CD14-positive monocyte (primary cell): ENCODE data around the gene RCOR1. TPM values are rescaled to one million over a fixed set of nuclear protein-coding genes. Genes with fewer than 3 reads are reported as not detected.
A peak's percentile ranks its signal among the peaks of the same experiment; 100 is the strongest.

ENCODE experiments used
- DNase-seq, 3 donors: peaks; one replicate each; pipeline ENCODE4 v3.0.0-alpha.2; 2011 to 2022
- H2AFZ ChIP-seq: 2 replicates; pipeline ENCODE4 v1.6.0; 2012; ENCODE audit warnings: mild to moderate bottlenecking, low read depth, low read length, inconsistent platforms; ENCODE audit not compliant: insufficient read depth, poor library complexity, severe bottlenecking
- H3K27ac ChIP-seq, 2 donors: 1 replicate in 1 of 2; 2 replicates in 1 of 2; pipeline ENCODE4 v1.5.1; 2012 to 2013; ENCODE audit warnings: low read length in 2 of 2, control low read depth in 1 of 2, inconsistent platforms in 1 of 2, low read depth in 1 of 2, mild to moderate bottlenecking in 1 of 2
- H3K27me3 ChIP-seq, 2 donors: one replicate each; pipeline versions ENCODE4 v1.6.0 to v1.6.1; 2011 to 2013; ENCODE audit warnings: low read length in 2 of 2; ENCODE audit not compliant: control insufficient read depth in 2 of 2, insufficient read depth in 2 of 2
- H3K36me3 ChIP-seq, 2 donors: replicated peaks in 1 of 2; 1 replicate in 1 of 2; 2 replicates in 1 of 2; pipeline versions ENCODE4 v1.5.1 to v1.6.1; 2012 to 2013; ENCODE audit warnings: low read length in 2 of 2, control low read depth in 1 of 2, inconsistent platforms in 1 of 2, mild to moderate bottlenecking in 1 of 2; ENCODE audit not compliant: insufficient read depth in 2 of 2, control insufficient read depth in 1 of 2
- H3K4me1 ChIP-seq, 2 donors: 1 replicate in 1 of 2; 2 replicates in 1 of 2; pipeline versions ENCODE4 v1.5.1 to v1.6.1; 2012 to 2013; ENCODE audit warnings: low read length in 2 of 2, control low read depth in 1 of 2, inconsistent platforms in 1 of 2, mild to moderate bottlenecking in 1 of 2, moderate library complexity in 1 of 2; ENCODE audit not compliant: insufficient read depth in 2 of 2, control insufficient read depth in 1 of 2
- H3K4me2 ChIP-seq: replicated peaks from 2 replicates; pipeline ENCODE3; 2012; ENCODE audit warnings: low read length, moderate library complexity, mild to moderate bottlenecking; ENCODE audit not compliant: poor library complexity, severe bottlenecking; ENCODE audit errors: extremely low read depth
- H3K4me3 ChIP-seq, 3 experiments: fragments of 200-600 bp in 1 of 3; sonication (generic) in 1 of 3; replicated peaks in 1 of 3; 1 replicate in 2 of 3; 2 replicates in 1 of 3; pipeline ENCODE4 v1.5.1; 2011 to 2013; ENCODE audit warnings: low read length in 3 of 3, mild to moderate bottlenecking in 3 of 3, control low read depth in 2 of 3, low read depth in 2 of 3, inconsistent platforms in 1 of 3, moderate library complexity in 1 of 3
- H3K79me2 ChIP-seq: 2 replicates; pipeline ENCODE4 v1.6.0; 2012; ENCODE audit warnings: mild to moderate bottlenecking, control low read depth, inconsistent platforms, low read length, moderate library complexity; ENCODE audit not compliant: insufficient read depth
- H3K9ac ChIP-seq: 2 replicates; pipeline ENCODE4 v1.6.0; 2017; ENCODE audit warnings: low read length, mild to moderate bottlenecking; ENCODE audit not compliant: insufficient read depth, poor library complexity, severe bottlenecking
- H3K9me3 ChIP-seq, 2 donors: replicated peaks in 1 of 2; 1 replicate in 1 of 2; 2 replicates in 1 of 2; pipeline versions ENCODE4 v1.5.1 to v1.6.1; 2012 to 2013; ENCODE audit warnings: low read length in 2 of 2, control low read depth in 1 of 2; ENCODE audit not compliant: control insufficient read depth in 1 of 2, insufficient read depth in 1 of 2
- H4K20me1 ChIP-seq: 2 replicates; pipeline ENCODE4 v1.6.0; 2012; ENCODE audit warnings: mild to moderate bottlenecking, low read length, control low read depth, moderate library complexity; ENCODE audit not compliant: insufficient read depth
- H3K27ac Mint-ChIP-seq, 7 donors: one replicate each; pipeline ENCODE4 v1.8.0; 2020; ENCODE audit warnings: mild to moderate bottlenecking in 7 of 7, mixed read lengths in 7 of 7, moderate library complexity in 6 of 7, inconsistent platforms in 2 of 7
- H3K27me3 Mint-ChIP-seq, 3 donors: one replicate each; pipeline ENCODE4 v1.8.0; 2021 to 2022; ENCODE audit warnings: low read depth in 3 of 3, mild to moderate bottlenecking in 3 of 3, mixed read lengths in 3 of 3, moderate library complexity in 3 of 3, inconsistent platforms in 1 of 3
- H3K36me3 Mint-ChIP-seq, 2 donors: one replicate each; pipeline ENCODE4 v1.8.0; 2020; ENCODE audit warnings: mixed read lengths in 2 of 2, inconsistent platforms in 1 of 2, mild to moderate bottlenecking in 1 of 2
- H3K4me1 Mint-ChIP-seq: one replicate; pipeline ENCODE4 v1.8.0; 2020; ENCODE audit warnings: mild to moderate bottlenecking, mixed read lengths
- H3K4me3 Mint-ChIP-seq, 2 donors: one replicate each; pipeline ENCODE4 v1.8.0; 2020; ENCODE audit warnings: mild to moderate bottlenecking in 2 of 2, mixed read lengths in 2 of 2, moderate library complexity in 1 of 2
- H3K9me3 Mint-ChIP-seq, 7 donors: one replicate each; pipeline ENCODE4 v1.8.0; 2020 to 2022; ENCODE audit warnings: mixed read lengths in 7 of 7, mild to moderate bottlenecking in 6 of 7, moderate library complexity in 6 of 7, inconsistent platforms in 2 of 7
- CTCF ChIP-seq: fragments of 200-600 bp; IDR thresholded peaks from one replicate; pipeline ENCODE4 v1.8.0; 2022; ENCODE audit warnings: antibody characterized with exemption, mild to moderate bottlenecking
- WGBS: methylation state at CpG from one replicate; pipeline ENCODE4 v1.1.5; 2013; ENCODE audit warnings: missing lambda C conversion rate; ENCODE audit not compliant: insufficient coverage; 5-methylcytosine and 5-hydroxymethylcytosine counted together
- intact Hi-C, 2 donors: fragments of 100-400 bp; cut with micrococcal nuclease; formaldehyde crosslinking; loops; one replicate each; pipeline versions ENCODE4 v1.15.0 to v1.15.1; 2023
- polyA minus RNA-seq: library from RNA; depleted of rRNA, polyadenylated mRNA; stranded (reverse); fragments of >200 nt; gene quantifications from 2 replicates; pipeline ENCODE4 v1.2.3, GENCODE V29; 2012
- polyA plus RNA-seq, 3 donors: library from polyadenylated mRNA; depleted of rRNA in 1 of 3; unstranded in 2 of 3; stranded (reverse) in 1 of 3; fragments of 300-500 nt in 2 of 3; fragments of >200 nt in 1 of 3; fragmentation: Illumina TruSeq in 2 of 3; gene quantifications; 1 replicate in 2 of 3; 2 replicates in 1 of 3; pipeline ENCODE4 v1.2.3, GENCODE V29; 2012 to 2021
- total RNA-seq, 12 experiments: library from RNA in 1 of 12; stranded (reverse) in 1 of 12; fragments of 120-200 nt in 1 of 12; gene quantifications; one replicate each; pipeline ENCODE4 v1.2.4 and lab custom pipeline; 2013 to 2026; ENCODE audit warnings: mixed read lengths in 6 of 12, inconsistent platforms in 1 of 12

Gene RCOR1
- 26.3 TPM for total RNA-seq (2013)
- polyA plus RNA-seq (10 to 100 TPM in 1 of 3 donors, 1 to 10 TPM in 2; 2.1 to 36.6 (median 2.3) TPM), polyA minus RNA-seq (19.7 and 22.6 TPM in 2 replicates), total RNA-seq (lab: John Stamatoyannopoulos, UW) (80.5 to 277 (median 150) reads per million in 11 experiments)

DNA sequence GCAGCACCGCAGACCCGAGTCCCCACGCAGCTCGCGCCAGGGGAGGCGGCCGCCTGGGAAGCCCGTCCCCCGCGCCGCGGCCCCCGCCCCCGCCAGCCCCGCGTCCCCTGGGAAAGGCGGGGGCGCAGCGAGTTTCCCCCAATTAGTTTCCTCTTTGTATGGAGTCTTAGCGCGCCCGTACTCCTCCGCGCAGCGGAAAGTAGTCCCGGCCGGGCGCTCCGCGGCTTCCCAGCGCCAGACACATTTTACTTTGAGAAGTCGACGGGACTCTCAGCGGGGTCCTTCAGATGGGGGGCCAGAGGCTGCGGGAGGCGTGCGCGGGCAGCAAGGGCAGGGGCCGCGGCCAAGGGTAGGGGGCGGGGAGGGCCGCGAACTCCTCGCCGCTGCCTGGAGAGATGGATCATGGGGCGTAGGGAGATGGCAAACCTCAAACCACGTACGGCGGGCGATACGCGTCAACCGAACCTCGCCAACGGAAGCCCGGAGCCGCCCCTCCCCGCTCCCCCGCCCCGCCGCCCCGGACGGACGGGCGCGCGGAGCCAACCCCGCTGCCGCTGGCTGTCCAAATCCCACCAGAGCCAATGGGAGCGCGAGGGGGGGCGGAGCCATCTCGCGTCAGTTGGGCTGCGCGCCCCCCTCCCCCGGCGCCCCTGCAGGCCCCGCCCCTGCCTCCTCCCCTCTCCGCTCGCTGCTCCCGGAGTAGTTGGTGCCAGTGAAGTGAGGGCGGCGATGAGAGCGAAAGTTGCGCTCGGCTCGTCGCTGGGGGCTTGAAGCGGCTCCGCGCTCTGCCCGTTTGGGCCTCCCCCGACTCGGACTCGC lies at the start of gene RCOR1:
Gene RCOR1, plus strand, starts transcription at position 706 of the 819 bp plus-strand sequence. CDS start 238 bp downstream, outside the sequence.
- no peak for TF ChIP-seq CTCF
- Histone ChIP-seq H3K4me3 (peak within 1 kb of the TSS; percentile 86 to 99 (median 97)), H3K79me2 (peaks cover 47% of the 10 kb centered on the region), H2AFZ (peak within 1 kb of the TSS; percentile 94), H4K20me1 (peaks cover 41% of the 10 kb centered on the region), H3K9ac (peak within 1 kb of the TSS; percentile 93), H3K36me3 (peaks cover 5 to 11% of the 10 kb centered on the region in 2 donors), H3K4me2 (peak within 1 kb of the TSS; percentile 91), H3K4me1 (peaks cover 16 to 26% of the 10 kb centered on the region in 2 donors), H3K27ac (peak within 1 kb of the TSS; percentile 89 to 94), H3K9me3 (no peaks in the 10 kb centered on the region), H3K27me3 (no peaks in the 10 kb centered on the region)
- DNase-seq = peak; percentile 94 to 98 (median 97)
- Mint-ChIP-seq H3K9me3 (peaks cover 0 to 2% (median 0%) of the 10 kb centered on the region in 7 donors), H3K27me3 (peaks cover 1 to 9% (median 7%) of the 10 kb centered on the region in 3 donors), H3K4me1 (peaks cover 32% of the 10 kb centered on the region), H3K36me3 (peaks cover 2 to 18% of the 10 kb centered on the region in 2 donors), H3K4me3 (peak within 1 kb of the TSS; percentile 99), H3K27ac (peak within 1 kb of the TSS; percentile 94 to 99 (median 97))
- intact Hi-C loops = loop anchor here (2.0 to 5.0 kb wide), 3 partner anchors 35 to 67 kb away; no protein-coding TSS in a partner anchor
- under 1% methylated on average over 77 of the region's 96 CpGs for WGBS

DNA sequence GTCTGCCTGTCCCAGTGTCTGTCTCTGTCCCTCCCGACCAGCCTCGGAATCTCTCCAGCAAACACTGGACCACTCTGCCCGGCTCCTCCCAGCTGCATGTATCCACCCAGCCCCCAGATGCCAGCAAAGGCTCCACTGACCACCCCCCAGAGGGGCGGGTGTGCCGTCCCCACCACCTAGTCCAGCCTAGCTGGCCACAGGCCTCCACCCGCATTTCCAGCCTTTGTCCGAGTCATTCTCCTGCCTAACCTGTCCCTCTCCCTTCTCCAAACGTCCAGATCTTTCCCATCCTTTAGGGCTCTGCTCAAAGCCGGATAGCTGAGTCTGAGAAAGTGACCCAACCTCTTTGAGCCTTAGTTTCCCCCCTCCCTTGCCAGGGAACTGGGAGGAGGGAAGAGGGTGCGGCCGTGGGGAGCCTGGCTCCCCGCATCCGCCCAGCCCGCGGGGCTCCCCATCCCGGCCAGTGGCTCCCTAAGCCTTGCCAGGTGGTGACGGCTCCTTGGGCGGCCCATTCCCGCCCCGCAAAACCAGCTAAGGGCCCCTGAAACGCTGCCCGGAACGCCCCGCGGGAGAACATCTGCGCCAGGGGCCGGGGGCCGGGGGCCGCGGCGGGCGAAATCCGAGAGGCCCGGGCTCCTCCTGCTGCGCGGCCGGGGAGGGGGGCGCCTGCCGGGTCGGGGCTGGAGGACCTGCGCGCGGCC lies 48.3 kb upstream of the RCOR1 start:
- H3K9ac ChIP-seq = peak overlapping the region; percentile 25
- WGBS = 21% methylated on average over 39 of the region's 43 CpGs
- H3K36me3 ChIP-seq = no peaks in the 10 kb centered on the region
- no peak for TF ChIP-seq CTCF
- no peak overlapping the region for H3K27ac ChIP-seq
- H3K27me3 ChIP-seq = peaks cover 16 to 42% of the 10 kb centered on the region in 2 donors
- peak overlapping the region; percentile 51 for H3K4me2 ChIP-seq
- no peaks in the 10 kb centered on the region for H3K79me2 ChIP-seq
- no peak overlapping the region for H3K27ac Mint-ChIP-seq
- intact Hi-C loops = no loop called here
- H2AFZ ChIP-seq = peak overlapping the region; percentile 69
- peaks cover 20% of the 10 kb centered on the region for H3K4me1 Mint-ChIP-seq
- H3K4me1 ChIP-seq = peaks cover 15 to 24% of the 10 kb centered on the region in 2 donors
- peak overlapping the region in 1 of 2 donors; percentile 76 for H3K4me3 Mint-ChIP-seq
- H3K36me3 Mint-ChIP-seq = peaks cover 7% of the 10 kb centered on the region in 2 donors
- peak overlapping the region in 1 of 3 experiments; percentile 47 for H3K4me3 ChIP-seq
- peaks cover 0 to 5% of the 10 kb centered on the region in 2 donors for H3K9me3 ChIP-seq
- H4K20me1 ChIP-seq = no peaks in the 10 kb centered on the region
- H3K27me3 Mint-ChIP-seq = peaks cover 46 to 69% (median 49%) of the 10 kb centered on the region in 3 donors
- peaks cover 0 to 9% (median 4%) of the 10 kb centered on the region in 7 donors for H3K9me3 Mint-ChIP-seq
- no peak for DNase-seq
